Effector CD4-positive, alpha-beta T cell (primary cell): ENCODE results near the gene OR2A7.
"Not testable (repeated sequence)": the region's sequence is repeated elsewhere in the genome, so short reads cannot be mapped to it uniquely, and the experiment has no call there.

Experiments used
- DNase-seq: peaks from one replicate; pipeline ENCODE4 v3.0.0-alpha.2; 2020

Gene OR2A7

GRCh38 chr7:144247674-144248330, 16.8 kb downstream of the OR2A7 start:
- not testable (repeated sequence) for DNase-seq

- not testable (repeated sequence) for DNase-seq
Measured at GRCh38 chr7:144246967-144247366, 17.6 kb downstream of the OR2A7 start.

GRCh38 chr7:144245372-144245771, 19.2 kb downstream of the OR2A7 start:
- DNase-seq: not testable (repeated sequence)

GRCh38 chr7:144239365-144239764, 25.2 kb downstream of the OR2A7 start, which contains the start of gene OR2A42:
Gene OR2A42 (minus strand): TSS chr7:144239605. CDS start chr7:144232843, 6,762 bp downstream.
- DNase-seq: not testable (repeated sequence)

GRCh38 chr7:144238530-144239082, 26.0 kb downstream of the OR2A7 start:
- DNase-seq: not testable (repeated sequence)

GRCh38 chr7:144233039-144233438, 31.6 kb downstream of the OR2A7 start:
- DNase-seq: not testable (repeated sequence)

- DNase-seq: not testable (repeated sequence)
Measured at GRCh38 chr7:144231027-144231426, 33.6 kb downstream of the OR2A7 start.

GRCh38 chr7:144228810-144229209, 35.8 kb downstream of the OR2A7 start:
- not testable (repeated sequence) for DNase-seq

GRCh38 chr7:144226866-144227265, 37.7 kb downstream of the OR2A7 start:
- not testable (repeated sequence) for DNase-seq

- DNase-seq: not testable (repeated sequence)
Measured at GRCh38 chr7:144223675-144224074, 40.9 kb downstream of the OR2A7 start.

GRCh38 chr7:144220531-144220930, 44.1 kb downstream of the OR2A7 start:
- DNase-seq: not testable (repeated sequence)

GRCh38 chr7:144219149-144219548, 45.4 kb downstream of the OR2A7 start:
- not testable (repeated sequence) for DNase-seq

- not testable (repeated sequence) for DNase-seq
Measured at GRCh38 chr7:144218581-144218980, 46.0 kb downstream of the OR2A7 start.

GRCh38 chr7:144217200-144217599, 47.4 kb downstream of the OR2A7 start:
- DNase-seq: not testable (repeated sequence)
